SK-N-MC (cell line): ENCODE results near the gene CELF2.

ENCODE experiments used
- EZH2 ChIP-seq: fragments of 200-600 bp; sonication (generic); IDR thresholded peaks from one replicate; pipeline ENCODE4 v1.6.1; 2017; ENCODE audit warnings: antibody characterized with exemption
- POLR2AphosphoS5 ChIP-seq: IDR thresholded peaks from 2 replicates; pipeline ENCODE4 v1.6.1; 2012; ENCODE audit warnings: mild to moderate bottlenecking, low read depth, low read length, borderline replicate concordance

DNA sequence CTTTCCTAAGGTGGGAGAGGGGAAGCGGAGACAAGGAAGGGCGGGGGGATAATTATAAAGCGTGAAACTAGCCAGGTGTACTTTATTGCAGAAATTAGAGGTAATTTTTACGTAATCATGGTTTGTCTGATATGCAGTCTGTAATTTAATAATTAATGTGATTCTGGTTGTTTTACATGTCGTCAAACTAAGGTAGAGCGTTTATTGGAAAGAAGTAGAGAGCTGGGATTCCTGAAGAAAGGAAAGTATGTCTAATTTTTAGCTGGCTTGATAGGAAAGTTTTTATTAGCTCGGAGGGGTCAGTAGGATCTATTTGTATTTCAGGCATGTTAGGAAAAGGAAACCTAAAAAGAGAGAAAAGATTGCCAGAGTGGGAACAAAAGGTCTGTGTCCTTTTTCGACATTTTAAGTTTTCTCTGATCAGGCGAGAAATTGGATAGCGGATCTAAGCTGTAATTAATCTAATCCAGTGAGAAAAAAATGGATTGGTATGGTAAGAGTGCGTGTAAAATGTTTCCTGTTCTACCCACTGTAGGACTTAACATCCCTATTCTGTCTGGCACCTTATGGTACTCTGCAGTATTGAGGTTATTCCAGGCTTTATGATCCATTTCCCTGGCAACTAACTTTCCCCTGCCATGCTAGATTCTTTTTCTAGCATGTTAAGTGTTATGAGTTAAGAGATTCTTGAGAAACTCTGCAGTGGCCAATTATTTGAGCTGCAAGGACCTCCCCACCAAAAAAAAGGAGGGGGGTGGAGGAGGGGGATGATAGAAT, 1.4 kb downstream of the CELF2 start:
- TF ChIP-seq EZH2 (no peak), POLR2AphosphoS5 (no peak)
